CD14-positive monocyte (primary cell): ENCODE results near the gene STAC. TPM values are rescaled to one million over a fixed set of nuclear protein-coding genes. Genes with fewer than 3 reads are reported as not detected.

Source experiments
- DNase-seq, 3 donors: peaks; one replicate each; pipeline ENCODE4 v3.0.0-alpha.2; 2011 to 2022
- H2AFZ ChIP-seq: 2 replicates; pipeline ENCODE4 v1.6.0; 2012; ENCODE audit warnings: mild to moderate bottlenecking, low read depth, low read length, inconsistent platforms; ENCODE audit not compliant: insufficient read depth, poor library complexity, severe bottlenecking
- H3K27ac ChIP-seq, 2 donors: 1 replicate in 1 of 2; 2 replicates in 1 of 2; pipeline ENCODE4 v1.5.1; 2012 to 2013; ENCODE audit warnings: low read length in 2 of 2, control low read depth in 1 of 2, inconsistent platforms in 1 of 2, low read depth in 1 of 2, mild to moderate bottlenecking in 1 of 2
- H3K27me3 ChIP-seq, 2 donors: one replicate each; pipeline versions ENCODE4 v1.6.0 to v1.6.1; 2011 to 2013; ENCODE audit warnings: low read length in 2 of 2; ENCODE audit not compliant: control insufficient read depth in 2 of 2, insufficient read depth in 2 of 2
- H3K36me3 ChIP-seq, 2 donors: replicated peaks in 1 of 2; 1 replicate in 1 of 2; 2 replicates in 1 of 2; pipeline versions ENCODE4 v1.5.1 to v1.6.1; 2012 to 2013; ENCODE audit warnings: low read length in 2 of 2, control low read depth in 1 of 2, inconsistent platforms in 1 of 2, mild to moderate bottlenecking in 1 of 2; ENCODE audit not compliant: insufficient read depth in 2 of 2, control insufficient read depth in 1 of 2
- H3K4me1 ChIP-seq, 2 donors: 1 replicate in 1 of 2; 2 replicates in 1 of 2; pipeline versions ENCODE4 v1.5.1 to v1.6.1; 2012 to 2013; ENCODE audit warnings: low read length in 2 of 2, control low read depth in 1 of 2, inconsistent platforms in 1 of 2, mild to moderate bottlenecking in 1 of 2, moderate library complexity in 1 of 2; ENCODE audit not compliant: insufficient read depth in 2 of 2, control insufficient read depth in 1 of 2
- H3K4me2 ChIP-seq: replicated peaks from 2 replicates; pipeline ENCODE3; 2012; ENCODE audit warnings: low read length, moderate library complexity, mild to moderate bottlenecking; ENCODE audit not compliant: poor library complexity, severe bottlenecking; ENCODE audit errors: extremely low read depth
- H3K4me3 ChIP-seq, 3 experiments: fragments of 200-600 bp in 1 of 3; sonication (generic) in 1 of 3; replicated peaks in 1 of 3; 1 replicate in 2 of 3; 2 replicates in 1 of 3; pipeline ENCODE4 v1.5.1; 2011 to 2013; ENCODE audit warnings: low read length in 3 of 3, mild to moderate bottlenecking in 3 of 3, control low read depth in 2 of 3, low read depth in 2 of 3, inconsistent platforms in 1 of 3, moderate library complexity in 1 of 3
- H3K79me2 ChIP-seq: 2 replicates; pipeline ENCODE4 v1.6.0; 2012; ENCODE audit warnings: mild to moderate bottlenecking, control low read depth, inconsistent platforms, low read length, moderate library complexity; ENCODE audit not compliant: insufficient read depth
- H3K9ac ChIP-seq: 2 replicates; pipeline ENCODE4 v1.6.0; 2017; ENCODE audit warnings: low read length, mild to moderate bottlenecking; ENCODE audit not compliant: insufficient read depth, poor library complexity, severe bottlenecking
- H3K9me3 ChIP-seq, 2 donors: replicated peaks in 1 of 2; 1 replicate in 1 of 2; 2 replicates in 1 of 2; pipeline versions ENCODE4 v1.5.1 to v1.6.1; 2012 to 2013; ENCODE audit warnings: low read length in 2 of 2, control low read depth in 1 of 2; ENCODE audit not compliant: control insufficient read depth in 1 of 2, insufficient read depth in 1 of 2
- H4K20me1 ChIP-seq: 2 replicates; pipeline ENCODE4 v1.6.0; 2012; ENCODE audit warnings: mild to moderate bottlenecking, low read length, control low read depth, moderate library complexity; ENCODE audit not compliant: insufficient read depth
- H3K27ac Mint-ChIP-seq, 7 donors: one replicate each; pipeline ENCODE4 v1.8.0; 2020; ENCODE audit warnings: mild to moderate bottlenecking in 7 of 7, mixed read lengths in 7 of 7, moderate library complexity in 6 of 7, inconsistent platforms in 2 of 7
- H3K27me3 Mint-ChIP-seq, 3 donors: one replicate each; pipeline ENCODE4 v1.8.0; 2021 to 2022; ENCODE audit warnings: low read depth in 3 of 3, mild to moderate bottlenecking in 3 of 3, mixed read lengths in 3 of 3, moderate library complexity in 3 of 3, inconsistent platforms in 1 of 3
- H3K36me3 Mint-ChIP-seq, 2 donors: one replicate each; pipeline ENCODE4 v1.8.0; 2020; ENCODE audit warnings: mixed read lengths in 2 of 2, inconsistent platforms in 1 of 2, mild to moderate bottlenecking in 1 of 2
- H3K4me1 Mint-ChIP-seq: one replicate; pipeline ENCODE4 v1.8.0; 2020; ENCODE audit warnings: mild to moderate bottlenecking, mixed read lengths
- H3K4me3 Mint-ChIP-seq, 2 donors: one replicate each; pipeline ENCODE4 v1.8.0; 2020; ENCODE audit warnings: mild to moderate bottlenecking in 2 of 2, mixed read lengths in 2 of 2, moderate library complexity in 1 of 2
- H3K9me3 Mint-ChIP-seq, 7 donors: one replicate each; pipeline ENCODE4 v1.8.0; 2020 to 2022; ENCODE audit warnings: mixed read lengths in 7 of 7, mild to moderate bottlenecking in 6 of 7, moderate library complexity in 6 of 7, inconsistent platforms in 2 of 7
- CTCF ChIP-seq: fragments of 200-600 bp; IDR thresholded peaks from one replicate; pipeline ENCODE4 v1.8.0; 2022; ENCODE audit warnings: antibody characterized with exemption, mild to moderate bottlenecking
- WGBS: methylation state at CpG from one replicate; pipeline ENCODE4 v1.1.5; 2013; ENCODE audit warnings: missing lambda C conversion rate; ENCODE audit not compliant: insufficient coverage; 5-methylcytosine and 5-hydroxymethylcytosine counted together
- intact Hi-C, 2 donors: fragments of 100-400 bp; cut with micrococcal nuclease; formaldehyde crosslinking; loops; one replicate each; pipeline versions ENCODE4 v1.15.0 to v1.15.1; 2023
- polyA plus RNA-seq, 3 donors: library from polyadenylated mRNA; depleted of rRNA in 1 of 3; unstranded in 2 of 3; stranded (reverse) in 1 of 3; fragments of 300-500 nt in 2 of 3; fragments of >200 nt in 1 of 3; fragmentation: Illumina TruSeq in 2 of 3; gene quantifications; 1 replicate in 2 of 3; 2 replicates in 1 of 3; pipeline ENCODE4 v1.2.3, GENCODE V29; 2012 to 2021

STAC gene
- polyA plus RNA-seq, 3 donors = 0.10 to 0.40 (median 0.12) TPM

GRCh38 chr3:36514171-36514570 lies 133.9 kb downstream of the STAC start:
- no peak for DNase-seq

GRCh38 chr3:36519682-36520081 lies 139.4 kb downstream of the STAC start:
- H2AFZ ChIP-seq = no peak overlapping the region
- intact Hi-C loops = no loop called here

More at GRCh38 chr3:36514171-36514570, 133.9 kb downstream of the STAC start:
- TF ChIP-seq CTCF = no peak
- H3K79me2 ChIP-seq = no peaks in the 10 kb centered on the region
- 100% methylated on average over 1 of the region's 1 CpG for WGBS
- H3K9ac ChIP-seq = no peak overlapping the region
- Mint-ChIP-seq H3K27ac (no peak overlapping the region), H3K4me1 (peaks cover 6% of the 10 kb centered on the region), H3K4me3 (no peak overlapping the region), H3K27me3 (peaks cover 0 to 2% (median 2%) of the 10 kb centered on the region in 3 donors), H3K9me3 (peaks cover 2 to 8% (median 6%) of the 10 kb centered on the region in 7 donors), H3K36me3 (peaks cover 6% of the 10 kb centered on the region in 2 donors)
- no peak overlapping the region for H3K4me3 ChIP-seq
- H3K4me2 ChIP-seq = no peak overlapping the region
- no peaks in the 10 kb centered on the region for H4K20me1 ChIP-seq
- H2AFZ ChIP-seq = no peak overlapping the region
- no peaks in the 10 kb centered on the region for H3K4me1 ChIP-seq
- H3K27me3 ChIP-seq = no peaks in the 10 kb centered on the region
- intact Hi-C loops = no loop called here
- H3K27ac ChIP-seq = no peak overlapping the region
- H3K36me3 ChIP-seq = no peaks in the 10 kb centered on the region
- H3K9me3 ChIP-seq = no peaks in the 10 kb centered on the region

More at GRCh38 chr3:36519682-36520081, 139.4 kb downstream of the STAC start:
- Histone ChIP-seq H3K27ac (no peak overlapping the region), H3K9ac (no peak overlapping the region), H3K36me3 (no peaks in the 10 kb centered on the region), H3K79me2 (no peaks in the 10 kb centered on the region), H3K4me1 (no peaks in the 10 kb centered on the region), H3K4me3 (no peak overlapping the region), H4K20me1 (no peaks in the 10 kb centered on the region), H3K27me3 (no peaks in the 10 kb centered on the region), H3K9me3 (no peaks in the 10 kb centered on the region), H3K4me2 (no peak overlapping the region)
- Mint-ChIP-seq H3K4me3 (no peak overlapping the region), H3K9me3 (peaks cover 0 to 2% (median 0%) of the 10 kb centered on the region in 7 donors), H3K4me1 (peaks cover 4% of the 10 kb centered on the region), H3K36me3 (no peaks in the 10 kb centered on the region), H3K27ac (no peak overlapping the region), H3K27me3 (peaks cover 0 to 2% (median 0%) of the 10 kb centered on the region in 3 donors)
- DNase-seq = no peak
- WGBS = no CpG with 5 or more reads among the region's 3 CpGs
- TF ChIP-seq CTCF = no peak
